Naive thymus-derived CD4-positive, alpha-beta T cell (primary cell): Measurements from ENCODE around the gene SS18L1. TPM values are rescaled to one million over a fixed set of nuclear protein-coding genes. Genes with fewer than 3 reads are reported as not detected.

Source experiments
- ATAC-seq: fragments of 150-1000 bp; cut with Tn5 transposase; 2 replicates; pipeline ENCODE4 v1.10.0; 2021; ENCODE audit warnings: mild to moderate bottlenecking, moderate library complexity
- CTCF ChIA-PET: fragments of 350-600 bp; sonication (Branson Sonifier 250); formaldehyde crosslinking; loops from one replicate; lab custom pipeline; 2021; ENCODE audit warnings: antibody characterized with exemption; lab: Charles Lee
- POLR2A ChIA-PET: fragments of 350-600 bp; sonication (Branson Sonifier 250); formaldehyde crosslinking; loops from one replicate; lab custom pipeline; 2021; ENCODE audit warnings: antibody characterized with exemption, inconsistent platforms; lab: Charles Lee
- DNase-seq, 9 donors: peaks; one replicate each; pipeline versions ENCODE4 v3.0.0 to v3.0.0-alpha.2; 2020 to 2022; ENCODE audit warnings: mixed read lengths in 1 of 9
- H3K27ac ChIP-seq: one replicate; pipeline ENCODE4 v1.7.0; 2013; ENCODE audit warnings: mild to moderate bottlenecking, low read depth, low read length, moderate library complexity
- H3K27me3 ChIP-seq, 2 donors: one replicate each; pipeline ENCODE4 v1.7.0; 2013; ENCODE audit warnings: low read length in 2 of 2, mild to moderate bottlenecking in 2 of 2, moderate library complexity in 2 of 2; ENCODE audit not compliant: control insufficient read depth in 2 of 2, insufficient read depth in 2 of 2
- H3K36me3 ChIP-seq, 3 experiments: 1 replicate in 2 of 3; 2 replicates in 1 of 3; pipeline ENCODE4 v1.7.0; 2013; ENCODE audit warnings: low read length in 3 of 3, mild to moderate bottlenecking in 3 of 3, moderate library complexity in 1 of 3; ENCODE audit not compliant: insufficient read depth in 3 of 3, control insufficient read depth in 2 of 3
- H3K4me1 ChIP-seq, 2 donors: one replicate each; pipeline ENCODE4 v1.7.0; 2013; ENCODE audit warnings: low read length in 2 of 2, mild to moderate bottlenecking in 2 of 2, moderate library complexity in 1 of 2; ENCODE audit not compliant: control insufficient read depth in 2 of 2, insufficient read depth in 2 of 2
- H3K4me3 ChIP-seq: 2 replicates; pipeline ENCODE4 v1.7.0; 2013; ENCODE audit warnings: mild to moderate bottlenecking, low read length
- H3K9me3 ChIP-seq, 3 experiments: 1 replicate in 2 of 3; 2 replicates in 1 of 3; pipeline ENCODE4 v1.7.0; 2013; ENCODE audit warnings: low read length in 3 of 3; ENCODE audit not compliant: control insufficient read depth in 2 of 3
- H3K27ac Mint-ChIP-seq, 9 donors: one replicate each; pipeline ENCODE4 v1.8.0; 2020 to 2022; ENCODE audit warnings: mixed read lengths in 9 of 9, mild to moderate bottlenecking in 8 of 9, moderate library complexity in 5 of 9, inconsistent platforms in 2 of 9
- H3K27me3 Mint-ChIP-seq, 5 donors: one replicate each; pipeline ENCODE4 v1.8.0; 2021 to 2022; ENCODE audit warnings: mixed read lengths in 5 of 5, mild to moderate bottlenecking in 1 of 5
- H3K36me3 Mint-ChIP-seq, 5 donors: one replicate each; pipeline ENCODE4 v1.8.0; 2020 to 2022; ENCODE audit warnings: mixed read lengths in 5 of 5, mild to moderate bottlenecking in 3 of 5, inconsistent platforms in 1 of 5
- H3K4me1 Mint-ChIP-seq, 7 donors: one replicate each; pipeline ENCODE4 v1.8.0; 2020 to 2022; ENCODE audit warnings: mixed read lengths in 7 of 7, mild to moderate bottlenecking in 3 of 7, inconsistent platforms in 1 of 7
- H3K4me3 Mint-ChIP-seq, 10 donors: one replicate each; pipeline ENCODE4 v1.8.0; 2020 to 2022; ENCODE audit warnings: mild to moderate bottlenecking in 10 of 10, mixed read lengths in 10 of 10, moderate library complexity in 6 of 10, inconsistent platforms in 2 of 10
- H3K9me3 Mint-ChIP-seq, 11 donors: one replicate each; pipeline ENCODE4 v1.8.0; 2020 to 2022; ENCODE audit warnings: mixed read lengths in 11 of 11, mild to moderate bottlenecking in 4 of 11, inconsistent platforms in 1 of 11, moderate library complexity in 1 of 11
- intact Hi-C, 2 donors: fragments of 100-400 bp; cut with micrococcal nuclease; formaldehyde crosslinking; loops; one replicate each; pipeline ENCODE4 v1.15.1; 2023
- polyA plus RNA-seq, 2 donors: library from polyadenylated mRNA; unstranded; fragments of 300-500 nt; fragmentation: Illumina TruSeq; gene quantifications; one replicate each; pipeline ENCODE4 v1.2.3, GENCODE V29; 2021
- total RNA-seq, 6 experiments: library from RNA in 5 of 6; stranded (reverse) in 5 of 6; gene quantifications; 1 replicate in 5 of 6; 2 replicates in 1 of 6; pipeline ENCODE4 v1.2.3 and lab custom pipeline; 2021 to 2026

Gene SS18L1
- total and polyA plus RNA-seq, 7 experiments from 2014 or later, result 0.47 to 26.7 (median 22.4) TPM

- H3K36me3 Mint-ChIP-seq, result no peaks in the 10 kb centered on the region
- DNase-seq (no peak), ATAC-seq (no peak)
- POLR2A ChIA-PET, result no interaction called here
- no peak overlapping the region for H3K4me3 ChIP-seq
- H3K4me3 Mint-ChIP-seq, result no peak overlapping the region
- H3K9me3 Mint-ChIP-seq, result no peaks in the 10 kb centered on the region
- no peaks in the 10 kb centered on the region for H3K27me3 ChIP-seq
- no peak overlapping the region for H3K27ac ChIP-seq
- H3K4me1 Mint-ChIP-seq, result no peaks in the 10 kb centered on the region
- H3K36me3 ChIP-seq, result no peaks in the 10 kb centered on the region
- H3K4me1 ChIP-seq, result no peaks in the 10 kb centered on the region
- no peak overlapping the region for H3K27ac Mint-ChIP-seq
- no peaks in the 10 kb centered on the region for H3K9me3 ChIP-seq
- peaks cover 0 to 28% (median 11%) of the 10 kb centered on the region in 5 donors for H3K27me3 Mint-ChIP-seq
- CTCF ChIA-PET, result no interaction called here
- intact Hi-C loops, result no loop called here
Measured at GRCh38 chr20:62212299-62212698, 68.7 kb downstream of the SS18L1 start.

- no peaks in the 10 kb centered on the region for H3K9me3 ChIP-seq
- intact Hi-C loops, result no loop called here
- no peak overlapping the region for H3K27ac ChIP-seq
- Mint-ChIP-seq H3K27ac (no peak overlapping the region), H3K9me3 (no peaks in the 10 kb centered on the region), H3K4me3 (no peak overlapping the region), H3K4me1 (no peaks in the 10 kb centered on the region), H3K36me3 (no peaks in the 10 kb centered on the region), H3K27me3 (peaks cover 0 to 36% (median 11%) of the 10 kb centered on the region in 5 donors)
- no peak for ATAC-seq
- no peaks in the 10 kb centered on the region for H3K4me1 ChIP-seq
- ChIA-PET CTCF (interaction anchor here (0.6 kb wide), 1 partner anchor 19 kb away, joined by 3 read pairs; no protein-coding TSS in a partner anchor), POLR2A (no interaction called here)
- no peaks in the 10 kb centered on the region for H3K36me3 ChIP-seq
- peaks cover 0 to 7% of the 10 kb centered on the region in 2 donors for H3K27me3 ChIP-seq
- H3K4me3 ChIP-seq, result no peak overlapping the region
- DNase-seq, result no peak
Measured at GRCh38 chr20:62214067-62214466, 70.5 kb downstream of the SS18L1 start.

GRCh38 chr20:62215020-62215990 lies 71.7 kb downstream of the SS18L1 start:
- Histone ChIP-seq H3K36me3 (no peaks in the 10 kb centered on the region), H3K27ac (no peak overlapping the region), H3K27me3 (peaks cover 0 to 7% of the 10 kb centered on the region in 2 donors), H3K9me3 (no peaks in the 10 kb centered on the region), H3K4me1 (no peaks in the 10 kb centered on the region), H3K4me3 (no peak overlapping the region)
- Mint-ChIP-seq H3K9me3 (no peaks in the 10 kb centered on the region), H3K27me3 (peaks cover 0 to 39% (median 14%) of the 10 kb centered on the region in 5 donors), H3K4me3 (no peak overlapping the region), H3K27ac (no peak overlapping the region), H3K4me1 (no peaks in the 10 kb centered on the region), H3K36me3 (no peaks in the 10 kb centered on the region)
- ATAC-seq, result no peak
- ChIA-PET POLR2A (no interaction called here), CTCF (no interaction called here)
- no peak for DNase-seq
- intact Hi-C loops, result no loop called here

GRCh38 chr20:62215991-62216635 lies 72.5 kb downstream of the SS18L1 start:
- Histone ChIP-seq H3K4me1 (no peaks in the 10 kb centered on the region), H3K4me3 (no peak overlapping the region), H3K27me3 (peaks cover 0 to 15% of the 10 kb centered on the region in 2 donors), H3K9me3 (no peaks in the 10 kb centered on the region), H3K36me3 (no peaks in the 10 kb centered on the region), H3K27ac (no peak overlapping the region)
- POLR2A ChIA-PET, result no interaction called here
- intact Hi-C loops, result no loop called here
- H3K36me3 Mint-ChIP-seq, result no peaks in the 10 kb centered on the region
- CTCF ChIA-PET, result no interaction called here
- no peak overlapping the region for H3K4me3 Mint-ChIP-seq
- no peak overlapping the region for H3K27ac Mint-ChIP-seq
- peaks cover 0 to 5% (median 2%) of the 10 kb centered on the region in 7 donors for H3K4me1 Mint-ChIP-seq
- peaks cover 5 to 45% (median 20%) of the 10 kb centered on the region in 5 donors for H3K27me3 Mint-ChIP-seq
- no peaks in the 10 kb centered on the region for H3K9me3 Mint-ChIP-seq
- ATAC-seq (no peak), DNase-seq (no peak)

GRCh38 chr20:62216636-62217566 lies 73.3 kb downstream of the SS18L1 start:
- intact Hi-C loops, result no loop called here
- no peak overlapping the region for H3K4me3 Mint-ChIP-seq

More at GRCh38 chr20:62216636-62217566, 73.3 kb downstream of the SS18L1 start:
- Histone ChIP-seq H3K4me3 (no peak overlapping the region), H3K4me1 (no peaks in the 10 kb centered on the region), H3K9me3 (no peaks in the 10 kb centered on the region), H3K36me3 (no peaks in the 10 kb centered on the region), H3K27me3 (peaks cover 0 to 20% of the 10 kb centered on the region in 2 donors), H3K27ac (no peak overlapping the region)
- POLR2A ChIA-PET, result no interaction called here
- Mint-ChIP-seq H3K27ac (no peak overlapping the region), H3K27me3 (peaks cover 6 to 53% (median 27%) of the 10 kb centered on the region in 5 donors), H3K36me3 (no peaks in the 10 kb centered on the region), H3K9me3 (no peaks in the 10 kb centered on the region), H3K4me1 (peaks cover 0 to 5% (median 3%) of the 10 kb centered on the region in 7 donors)
- CTCF ChIA-PET, result no interaction called here
- DNase-seq, result no peak
- no peak for ATAC-seq
